GM18507 (cell line): ENCODE measurements around the gene APOL4.
"Not testable (repeated sequence)": the region's sequence is repeated elsewhere in the genome, so short reads cannot be mapped to it uniquely, and the experiment has no call there.

Experiments
- DNase-seq: peaks from one replicate; pipeline ENCODE4 v3.0.0; 2011; ENCODE audit warnings: low read depth; ENCODE audit not compliant: insufficient read length; ENCODE audit errors: extremely low spot score
- FAIRE-seq: peaks from 2 replicates; lab custom pipeline; 2011; peaks lifted over from hg19 to GRCh38; lab: Jason Lieb, UNC

Gene APOL4

GRCh38 chr22:36162127-36163034 lies 39.2 kb downstream of the APOL4 start:
- no peak for DNase-seq
- FAIRE-seq: peak; percentile 92

- peak; percentile 61 for FAIRE-seq
Measured at GRCh38 chr22:36161793-36162126, 39.8 kb downstream of the APOL4 start.

GRCh38 chr22:36160499-36160942 lies 41.1 kb downstream of the APOL4 start, which contains the start of gene APOL3:
Gene APOL3, minus strand, starts transcription at chr22:36160755. Its CDS starts 11,700 bp downstream, at chr22:36149055.
- DNase-seq: no peak
- peak; percentile 92 for FAIRE-seq

More at GRCh38 chr22:36161793-36162126, 39.8 kb downstream of the APOL4 start:
- DNase-seq: not testable (repeated sequence)

- DNase-seq: no peak
- peak; percentile 66 for FAIRE-seq
Measured at GRCh38 chr22:36156515-36157419, 44.8 kb downstream of the APOL4 start.

- FAIRE-seq: no peak
- DNase-seq: no peak
Measured at GRCh38 chr22:36156119-36156514, 45.5 kb downstream of the APOL4 start.

- DNase-seq (no peak), FAIRE-seq (no peak)
Measured at GRCh38 chr22:36155702-36156101, 45.9 kb downstream of the APOL4 start.

- FAIRE-seq (no peak), DNase-seq (no peak)
Measured at GRCh38 chr22:36154423-36154945, 47.1 kb downstream of the APOL4 start.

GRCh38 chr22:36153501-36154422 lies 47.8 kb downstream of the APOL4 start:
- no peak for FAIRE-seq
- DNase-seq: no peak

GRCh38 chr22:36152821-36153220 lies 48.8 kb downstream of the APOL4 start:
- not testable (repeated sequence) for DNase-seq, FAIRE-seq

- FAIRE-seq (no peak), DNase-seq (no peak)
Measured at GRCh38 chr22:36152088-36152487, 49.5 kb downstream of the APOL4 start.

- no peak for DNase-seq
- no peak for FAIRE-seq
Measured at GRCh38 chr22:36151006-36151595, 50.5 kb downstream of the APOL4 start.

- DNase-seq (no peak), FAIRE-seq (no peak)
Measured at GRCh38 chr22:36149441-36149840, 52.2 kb downstream of the APOL4 start.

GRCh38 chr22:36148411-36148810 lies 53.2 kb downstream of the APOL4 start:
- FAIRE-seq: no peak
- DNase-seq: no peak

- no peak for DNase-seq
- no peak for FAIRE-seq
Measured at GRCh38 chr22:36147196-36147791, 54.3 kb downstream of the APOL4 start.

- DNase-seq (no peak), FAIRE-seq (no peak)
Measured at GRCh38 chr22:36145881-36146280, 55.7 kb downstream of the APOL4 start.

GRCh38 chr22:36144886-36145541 lies 56.6 kb downstream of the APOL4 start:
- no peak for DNase-seq
- peak; percentile 88 for FAIRE-seq

- FAIRE-seq: no peak
- DNase-seq: no peak
Measured at GRCh38 chr22:36143956-36144355, 57.7 kb downstream of the APOL4 start.
